ENCODE results near the gene PACC1.

DNA sequence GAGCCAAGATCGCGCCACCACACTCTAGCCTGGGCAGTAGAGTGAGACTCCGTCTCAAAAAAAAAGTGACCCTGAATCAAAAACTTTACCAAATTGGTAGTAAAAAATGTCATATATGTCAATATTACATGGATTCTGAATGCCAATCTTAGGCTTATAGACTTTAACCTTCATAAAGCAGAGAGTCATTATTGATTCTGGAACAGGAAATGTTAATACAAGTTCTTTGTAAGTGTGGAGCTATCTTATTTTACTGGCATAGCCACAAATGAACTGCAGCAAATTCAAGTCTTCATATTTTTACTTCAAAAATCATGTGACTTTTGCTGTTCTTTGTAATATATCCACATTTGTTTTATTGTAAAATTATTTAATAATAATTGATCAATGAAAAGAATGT, 88.1 kb downstream of the PACC1 start:
- TF ChIP-seq, protein P1, sequence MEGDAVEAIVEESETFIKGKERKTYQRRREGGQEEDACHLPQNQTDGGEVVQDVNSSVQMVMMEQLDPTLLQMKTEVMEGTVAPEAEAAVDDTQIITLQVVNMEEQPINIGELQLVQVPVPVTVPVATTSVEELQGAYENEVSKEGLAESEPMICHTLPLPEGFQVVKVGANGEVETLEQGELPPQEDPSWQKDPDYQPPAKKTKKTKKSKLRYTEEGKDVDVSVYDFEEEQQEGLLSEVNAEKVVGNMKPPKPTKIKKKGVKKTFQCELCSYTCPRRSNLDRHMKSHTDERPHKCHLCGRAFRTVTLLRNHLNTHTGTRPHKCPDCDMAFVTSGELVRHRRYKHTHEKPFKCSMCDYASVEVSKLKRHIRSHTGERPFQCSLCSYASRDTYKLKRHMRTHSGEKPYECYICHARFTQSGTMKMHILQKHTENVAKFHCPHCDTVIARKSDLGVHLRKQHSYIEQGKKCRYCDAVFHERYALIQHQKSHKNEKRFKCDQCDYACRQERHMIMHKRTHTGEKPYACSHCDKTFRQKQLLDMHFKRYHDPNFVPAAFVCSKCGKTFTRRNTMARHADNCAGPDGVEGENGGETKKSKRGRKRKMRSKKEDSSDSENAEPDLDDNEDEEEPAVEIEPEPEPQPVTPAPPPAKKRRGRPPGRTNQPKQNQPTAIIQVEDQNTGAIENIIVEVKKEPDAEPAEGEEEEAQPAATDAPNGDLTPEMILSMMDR (IDR thresholded peaks at IDR 0.05): no peak
- TF ChIP-seq POLR2A (IDR thresholded peaks at IDR 0.05): no peak
